HG02973 (cell line): ENCODE data around the gene ZNF367.
A peak's percentile ranks its signal among the peaks of the same experiment; 100 is the strongest.

ENCODE experiments used
- ATAC-seq: cut with Tn5 transposase; IDR thresholded peaks from one replicate; pipeline ENCODE4 v1.9.1; 2021; ENCODE audit warnings: moderate library complexity; ENCODE audit not compliant: unreplicated experiment

Gene ZNF367

DNA sequence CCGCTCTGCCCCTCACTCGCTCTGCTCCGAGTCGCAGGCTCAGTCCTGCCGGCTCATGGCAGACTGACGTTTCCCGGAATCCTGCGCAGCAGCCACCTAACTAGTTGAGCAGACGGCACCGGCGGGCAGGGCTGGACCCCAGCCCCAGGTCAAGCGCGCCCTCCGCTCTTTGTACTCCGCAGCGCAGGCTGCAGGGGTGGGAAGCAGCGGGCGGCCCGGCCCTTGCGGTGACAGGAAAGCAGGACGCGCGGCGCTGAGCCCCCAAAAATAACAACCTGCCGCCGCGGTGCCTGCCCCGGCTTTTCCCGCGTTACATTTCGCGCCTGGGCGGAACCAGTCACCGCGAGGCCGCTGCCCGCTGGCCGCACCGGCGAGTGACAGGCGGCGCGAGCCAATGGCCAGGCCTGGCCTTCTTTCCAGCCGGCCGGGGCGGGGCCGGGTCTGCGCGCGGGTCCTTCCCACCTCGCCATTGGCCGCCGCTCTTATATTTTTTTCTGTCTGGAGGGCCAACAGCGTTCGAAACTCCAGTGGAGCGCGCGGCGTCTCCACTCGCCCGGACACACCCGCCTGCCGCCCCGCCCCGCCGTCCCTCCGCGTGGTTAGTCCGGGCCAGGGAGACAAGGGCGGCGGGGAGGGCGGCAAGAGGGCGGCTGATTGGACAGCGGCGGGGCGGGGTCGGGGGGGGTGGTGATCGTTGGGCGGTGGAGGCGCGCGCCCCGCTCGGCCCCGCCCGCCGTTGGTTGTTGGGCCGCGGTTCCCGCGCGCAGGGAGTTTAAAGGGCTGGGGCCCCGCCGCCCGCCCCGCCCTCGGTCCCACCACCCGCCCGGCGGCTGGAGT lies at the start of gene ZNF367:
Gene ZNF367, minus strand, starts transcription at position 288 of the 837 bp plus-strand sequence. CDS start 338 bp downstream, outside the sequence.
- ATAC-seq = peak; percentile 64

DNA sequence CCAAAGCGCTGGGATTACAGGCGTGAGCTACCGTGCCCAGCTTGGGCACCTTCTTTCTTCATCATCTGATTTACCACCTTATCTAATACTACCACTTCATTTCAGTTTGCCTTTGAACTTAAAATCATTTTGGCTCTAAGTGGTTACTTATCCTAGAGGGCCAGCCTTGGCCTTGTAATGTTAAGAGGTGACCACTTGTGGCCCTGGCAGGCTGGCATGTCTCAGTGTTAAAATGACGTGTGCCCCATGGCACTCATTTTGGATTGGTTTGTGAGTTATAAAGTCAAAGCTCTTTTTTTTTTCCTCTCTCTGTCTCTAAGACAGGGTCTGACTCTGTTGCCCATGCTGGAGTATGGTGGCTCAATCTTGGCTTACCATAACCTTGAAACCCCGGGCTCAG lies 49.6 kb upstream of the ZNF367 start:
- ATAC-seq = no peak

DNA sequence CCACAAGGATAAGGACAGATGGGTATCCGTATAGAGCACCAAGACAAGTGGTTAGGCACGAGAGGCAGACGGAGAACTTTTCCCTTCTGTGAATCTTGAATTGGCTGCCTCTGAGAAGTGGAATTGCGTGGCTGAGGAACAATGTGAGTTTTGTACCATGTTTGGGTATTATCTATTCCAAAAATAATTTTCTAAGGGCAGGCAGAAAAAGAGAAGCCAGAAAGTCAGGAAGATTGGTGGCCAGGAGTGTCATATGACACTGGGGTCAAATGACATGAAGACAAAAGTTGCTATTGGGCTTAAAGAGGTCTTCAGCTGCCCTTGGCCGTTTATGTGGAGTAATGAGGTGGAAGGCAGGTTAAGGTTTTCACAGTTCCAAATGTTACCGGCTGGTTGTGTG lies 46.3 kb upstream of the ZNF367 start:
- no peak for ATAC-seq

DNA sequence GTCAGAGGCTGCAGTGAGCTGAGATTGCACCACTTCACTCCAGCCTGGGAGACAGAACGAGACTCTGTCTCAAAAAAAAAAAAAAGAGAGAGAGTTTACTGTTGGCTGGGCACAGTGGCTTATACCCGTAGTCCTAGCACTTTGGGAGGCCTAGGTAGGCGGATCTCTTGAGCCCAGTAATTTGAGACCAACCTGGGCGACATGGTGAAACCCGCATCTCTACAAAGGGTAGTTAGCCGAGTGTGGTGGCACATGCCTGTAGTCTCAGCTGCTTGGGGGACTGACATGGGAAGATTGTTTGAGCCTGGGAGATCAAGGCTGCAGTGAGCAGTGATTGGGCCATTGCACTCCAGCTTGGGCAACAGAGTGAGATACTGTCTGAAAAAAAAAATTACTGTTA lies 44.4 kb upstream of the ZNF367 start:
- ATAC-seq = no peak

DNA sequence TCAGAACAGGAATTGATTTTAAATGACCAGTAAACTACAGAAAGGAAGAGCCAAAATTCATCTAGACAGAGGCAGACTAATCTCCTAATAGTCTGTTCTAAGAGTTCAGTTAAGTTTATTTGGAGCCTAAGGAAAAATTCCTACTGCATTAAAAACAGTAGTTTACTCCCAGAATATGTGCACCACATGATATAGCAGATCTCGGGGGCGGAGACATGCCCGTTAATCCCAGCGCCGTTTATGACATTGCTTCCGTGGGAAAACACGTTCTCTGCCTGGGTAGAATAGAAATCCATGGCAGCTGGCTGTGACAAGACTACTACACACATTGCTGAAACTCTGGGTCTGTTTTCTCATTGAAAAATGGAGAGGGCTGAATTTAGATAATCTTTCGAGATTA lies 43.2 kb upstream of the ZNF367 start:
- no peak for ATAC-seq

DNA sequence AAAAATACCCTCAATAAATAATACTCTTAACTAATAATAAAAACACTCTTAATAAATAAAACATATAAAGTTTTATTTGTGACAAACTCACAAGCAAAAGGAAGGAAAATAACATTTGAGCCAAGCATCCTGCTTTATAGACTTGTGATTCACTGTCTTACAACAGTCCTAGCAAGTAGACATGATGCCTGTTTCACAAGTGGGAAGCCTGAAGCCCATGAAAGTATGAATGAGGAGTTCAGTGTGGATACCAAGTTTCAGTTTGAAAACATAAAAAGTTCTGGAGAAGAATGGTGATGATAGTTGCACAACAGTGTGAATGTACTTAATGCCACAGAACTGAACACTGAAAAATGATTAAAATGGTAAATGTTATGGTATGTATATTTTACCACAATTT lies 42.7 kb upstream of the ZNF367 start:
- no peak for ATAC-seq

DNA sequence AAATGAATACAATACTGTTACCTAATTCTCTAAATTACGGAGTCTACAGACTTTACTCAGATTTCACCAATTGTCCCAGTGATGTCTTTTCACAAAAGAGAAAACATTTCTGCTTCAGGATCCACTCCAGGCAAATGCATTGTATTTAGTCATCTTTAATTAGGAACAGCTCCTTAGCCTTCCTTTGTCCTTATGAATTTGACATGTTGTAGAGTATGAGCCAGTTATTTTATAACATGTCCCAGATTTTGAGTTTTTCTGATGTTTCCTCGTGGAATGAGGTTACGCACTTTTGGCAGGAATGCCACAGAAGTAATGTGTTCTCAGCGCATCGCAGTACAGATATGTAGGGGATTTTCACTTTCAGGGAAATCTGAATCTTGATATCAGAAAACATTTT lies 42.3 kb upstream of the ZNF367 start:
- ATAC-seq = no peak

DNA sequence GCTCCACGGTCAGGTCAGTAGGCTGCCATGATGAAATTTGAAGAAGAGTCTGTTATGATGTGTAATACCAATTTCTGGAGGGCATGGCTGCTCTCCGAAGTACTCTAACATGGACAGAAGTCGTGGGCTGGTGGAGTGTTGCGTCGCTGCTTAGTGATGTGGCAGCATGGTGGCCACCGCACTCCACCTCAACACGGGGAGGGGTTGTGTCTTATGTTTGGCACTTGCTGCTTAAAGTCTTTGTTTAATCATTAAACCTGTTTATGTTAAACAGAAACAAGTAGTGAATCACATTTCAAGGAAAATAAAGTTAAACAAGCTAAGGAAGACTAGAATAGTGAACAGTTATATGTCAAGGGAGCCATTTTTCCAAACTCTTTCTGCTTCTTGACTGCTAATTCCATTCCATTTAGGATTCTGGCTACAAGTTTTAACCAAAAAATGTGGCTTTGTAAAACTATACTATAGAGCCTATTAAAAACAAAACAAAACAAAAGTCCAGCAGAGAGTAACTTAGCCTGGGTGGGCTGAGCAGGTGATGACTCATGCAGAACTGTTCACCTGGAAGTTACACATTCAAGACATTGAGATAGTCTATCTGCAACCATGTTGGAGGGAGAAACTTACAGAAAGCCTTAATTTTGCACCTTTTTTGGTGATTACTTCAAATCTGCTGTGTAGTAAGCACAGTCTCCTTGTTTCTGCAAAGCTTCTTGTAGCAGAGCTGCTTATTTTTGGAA lies 41.3 kb upstream of the ZNF367 start:
- no peak for ATAC-seq

DNA sequence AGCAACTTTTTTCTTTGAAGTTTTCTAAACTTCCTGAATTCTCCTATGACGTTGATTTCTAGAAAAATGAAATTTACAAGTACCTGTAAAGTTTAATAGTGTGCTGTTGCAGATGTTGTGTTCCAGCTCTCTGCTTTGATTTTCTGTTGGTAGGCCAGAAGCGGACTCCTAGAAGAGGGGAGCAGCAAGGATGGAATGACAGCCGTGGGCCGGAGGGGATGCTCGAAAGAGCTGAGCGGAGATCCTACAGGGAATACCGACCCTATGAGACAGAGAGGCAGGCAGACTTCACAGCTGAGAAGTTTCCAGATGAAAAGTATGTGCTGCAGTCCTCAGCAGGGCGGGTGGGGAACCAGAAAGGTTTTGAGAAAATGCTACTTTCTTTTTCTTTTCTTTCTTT lies 40.1 kb upstream of the ZNF367 start:
- no peak for ATAC-seq

DNA sequence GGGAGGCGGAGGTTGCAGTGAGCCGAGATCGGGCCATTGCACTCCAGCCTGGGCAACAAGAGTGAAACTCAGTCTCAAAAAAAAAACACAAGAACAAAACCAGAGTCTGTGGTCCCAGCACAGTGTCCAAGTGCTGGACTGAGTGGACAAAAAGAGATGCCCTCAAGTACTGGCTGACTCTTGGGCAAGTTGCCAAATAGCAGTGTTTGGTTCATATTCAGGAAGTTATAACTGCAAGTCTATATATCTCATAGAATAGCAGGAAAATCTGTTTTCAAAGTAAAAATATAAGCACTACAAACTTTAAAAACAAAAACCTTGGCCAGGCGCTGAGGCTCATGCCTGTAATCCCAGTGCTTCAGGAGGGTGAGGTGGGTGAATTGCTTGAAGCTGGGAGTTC lies 39.1 kb upstream of the ZNF367 start:
- ATAC-seq = no peak

DNA sequence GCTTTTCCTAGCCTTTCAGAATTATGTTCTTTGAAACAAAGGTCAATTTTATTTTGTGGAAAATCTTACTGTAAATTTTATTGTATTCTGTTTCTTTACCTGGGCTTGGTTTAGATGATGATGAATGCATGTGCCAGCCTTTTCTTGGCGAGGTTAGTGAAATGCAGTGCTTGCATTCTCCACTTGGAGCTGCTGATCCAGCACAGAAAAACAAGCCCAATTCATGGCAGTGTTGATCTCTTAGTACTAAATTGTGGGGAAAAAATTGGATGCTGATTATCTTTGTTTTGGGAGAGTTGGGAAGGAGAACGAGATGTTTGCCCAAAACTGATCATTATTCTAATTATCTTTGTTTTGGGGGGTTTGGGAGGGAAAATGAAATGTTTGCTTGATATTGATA lies 35.5 kb upstream of the ZNF367 start:
- no peak for ATAC-seq

DNA sequence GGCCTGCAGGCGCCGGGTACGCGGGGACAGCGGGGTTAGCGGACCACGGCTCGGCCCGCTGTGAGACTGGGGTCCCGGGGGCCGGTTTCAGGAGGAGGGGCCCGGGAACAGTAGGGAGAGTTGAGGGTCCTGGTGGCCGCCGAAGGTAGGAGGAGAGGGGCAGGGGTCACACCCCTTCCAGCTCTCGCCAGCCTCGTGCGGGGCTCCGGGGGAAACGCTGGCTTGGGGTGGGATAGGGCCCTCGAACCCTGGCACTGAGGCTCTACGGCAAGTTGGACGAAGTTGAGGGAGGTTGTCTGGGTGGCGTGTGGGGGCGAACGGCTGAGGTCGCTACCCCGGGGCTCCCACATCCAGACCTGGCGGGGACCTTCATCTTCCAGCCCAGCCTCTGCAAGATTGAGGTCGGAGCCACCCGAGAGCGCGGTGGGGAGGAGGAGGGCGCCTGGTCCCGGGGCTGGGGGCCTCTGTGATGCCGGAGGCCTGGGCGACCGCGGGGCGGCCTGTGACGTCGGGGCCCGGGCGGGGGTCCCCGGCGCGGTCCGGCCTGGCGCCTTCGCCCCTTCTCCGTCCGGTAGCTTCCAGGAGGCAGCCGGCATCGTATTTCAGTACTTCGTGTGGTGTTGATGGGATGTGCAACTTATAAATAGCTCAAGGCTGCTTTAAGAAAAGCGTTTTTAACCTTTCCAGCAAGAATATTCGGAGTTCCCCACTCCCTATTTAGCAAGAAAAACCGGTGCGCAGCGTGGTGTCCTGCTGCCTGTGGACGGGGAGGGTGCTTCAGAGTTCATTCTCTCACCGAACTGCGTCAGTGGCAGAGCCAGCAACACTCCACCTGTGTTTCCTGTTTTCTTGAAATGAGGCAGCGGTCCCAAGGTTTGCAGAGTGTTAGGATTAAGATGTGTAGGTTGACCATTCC lies 32.7 kb upstream of the ZNF367 start:
- peak; percentile 2 for ATAC-seq

DNA sequence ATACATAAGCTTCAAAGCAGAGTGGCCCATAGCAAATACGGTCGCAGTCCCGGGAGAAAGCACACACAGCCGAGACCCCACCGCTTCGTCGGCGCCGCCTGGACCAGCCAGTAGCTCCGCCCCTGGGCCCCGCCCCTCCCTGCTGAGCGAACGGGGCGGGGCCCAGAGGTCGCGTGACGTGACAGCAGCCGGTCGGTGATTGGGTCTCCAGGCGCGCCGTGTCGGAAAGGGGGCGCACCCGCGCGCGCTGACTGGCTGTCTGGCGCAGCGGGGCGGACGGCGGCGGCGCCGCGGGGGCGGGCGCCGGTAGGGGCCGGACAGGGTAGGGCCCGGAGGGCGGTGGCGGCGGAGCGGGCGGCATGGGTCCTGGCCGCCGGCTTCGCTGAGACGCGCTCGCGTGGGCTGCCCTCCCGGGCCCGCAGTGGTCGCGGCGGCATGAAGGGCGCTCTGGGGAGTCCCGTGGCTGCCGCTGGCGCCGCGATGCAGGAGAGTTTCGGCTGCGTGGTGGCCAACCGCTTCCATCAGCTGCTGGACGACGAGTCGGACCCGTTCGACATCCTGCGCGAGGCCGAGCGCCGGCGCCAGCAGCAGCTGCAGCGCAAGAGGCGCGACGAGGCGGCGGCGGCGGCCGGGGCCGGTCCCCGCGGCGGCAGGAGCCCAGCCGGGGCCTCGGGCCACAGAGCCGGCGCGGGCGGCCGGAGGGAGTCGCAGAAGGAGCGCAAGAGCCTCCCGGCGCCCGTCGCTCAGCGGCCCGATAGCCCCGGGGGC lies 31.9 kb upstream of the ZNF367 start, which contains the start of gene HABP4:
Gene HABP4, plus strand, starts transcription at position 325 of the 768 bp plus-strand sequence. Its CDS starts 111 bp downstream, at position 436.
- peak; percentile 96 for ATAC-seq

DNA sequence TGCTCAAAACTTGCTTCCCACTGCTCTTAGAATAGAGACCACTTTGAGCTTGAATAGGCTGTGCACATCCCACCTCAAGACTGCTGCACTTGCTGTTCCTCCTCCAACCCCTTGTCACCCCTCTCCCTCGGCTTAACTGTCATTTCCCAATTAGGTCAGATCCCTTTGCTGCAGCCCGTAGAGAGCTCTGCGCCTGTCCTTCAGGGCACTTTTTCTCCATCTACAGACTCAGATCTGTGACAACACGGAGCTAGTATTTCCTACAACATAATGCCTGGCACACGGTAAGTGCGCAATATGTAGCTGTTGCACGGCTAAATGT lies 31.3 kb upstream of the ZNF367 start:
- ATAC-seq = peak; percentile 19

DNA sequence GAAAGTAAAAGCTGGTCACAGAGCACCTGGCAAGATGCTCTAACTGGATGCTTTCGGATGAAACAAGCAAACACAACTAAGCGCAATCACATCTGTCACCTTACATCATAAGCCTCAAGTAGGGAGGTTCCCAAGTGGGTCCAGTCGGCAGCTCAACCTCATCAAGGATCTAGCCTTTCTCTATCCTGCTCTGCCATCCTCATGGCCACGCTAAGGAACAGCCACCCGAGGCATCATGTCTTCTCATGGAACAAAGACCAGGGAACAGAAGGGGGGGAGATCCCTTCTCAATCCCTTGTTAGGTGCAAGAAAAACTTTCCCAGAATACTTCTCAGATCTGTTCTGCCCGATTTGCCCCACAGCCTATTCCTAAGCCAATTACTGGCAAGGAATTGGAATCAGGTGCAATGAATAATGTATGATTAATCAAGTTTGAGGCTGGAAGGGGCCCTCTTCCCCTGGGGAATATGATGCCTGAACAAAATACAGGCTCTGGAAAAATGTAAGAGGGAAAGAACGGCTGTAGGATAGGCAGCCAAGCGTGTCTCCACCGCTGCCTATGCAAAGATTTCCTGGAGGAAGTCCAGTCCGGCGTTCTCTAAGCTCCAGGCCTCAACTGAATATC lies 30.5 kb upstream of the ZNF367 start:
- ATAC-seq = no peak

DNA sequence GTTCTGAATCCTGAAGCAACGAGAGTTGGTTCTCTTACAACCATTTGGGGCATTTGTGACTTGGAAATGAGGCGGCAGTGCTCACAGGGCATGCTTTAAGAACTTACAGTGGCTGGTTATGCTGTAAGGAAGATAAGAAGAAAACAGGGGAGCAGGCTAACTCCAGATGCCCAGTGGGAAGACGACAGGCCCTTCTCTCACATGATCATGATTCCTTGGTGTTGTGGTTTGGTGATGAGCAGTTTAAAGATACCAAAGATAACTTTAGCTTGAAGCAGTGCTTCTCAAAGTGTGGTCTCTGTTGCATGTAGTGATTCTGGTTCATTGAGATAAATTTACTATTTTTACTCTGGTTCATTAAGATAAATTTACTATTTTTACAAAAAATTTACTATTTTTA lies 29.2 kb upstream of the ZNF367 start:
- ATAC-seq = no peak

DNA sequence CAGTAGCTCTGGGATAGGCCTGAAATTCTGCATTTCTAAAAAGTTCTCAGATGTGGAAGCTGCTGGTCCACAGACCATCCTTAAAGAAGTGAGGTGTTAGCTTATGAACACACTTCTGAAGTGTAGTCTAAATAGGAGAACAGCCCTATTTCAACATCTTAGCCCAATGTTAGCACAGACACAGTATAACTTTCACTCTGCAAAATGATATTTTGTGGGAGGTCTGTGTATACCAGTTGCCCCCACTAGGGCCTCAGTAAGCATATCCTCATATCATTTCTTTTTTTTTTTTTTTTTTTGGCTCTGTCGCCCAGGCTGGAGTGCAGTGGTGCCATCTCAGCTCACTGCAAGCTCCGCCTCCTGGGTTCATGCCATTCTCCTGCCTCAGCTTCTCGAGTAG lies 24.3 kb upstream of the ZNF367 start:
- no peak for ATAC-seq

DNA sequence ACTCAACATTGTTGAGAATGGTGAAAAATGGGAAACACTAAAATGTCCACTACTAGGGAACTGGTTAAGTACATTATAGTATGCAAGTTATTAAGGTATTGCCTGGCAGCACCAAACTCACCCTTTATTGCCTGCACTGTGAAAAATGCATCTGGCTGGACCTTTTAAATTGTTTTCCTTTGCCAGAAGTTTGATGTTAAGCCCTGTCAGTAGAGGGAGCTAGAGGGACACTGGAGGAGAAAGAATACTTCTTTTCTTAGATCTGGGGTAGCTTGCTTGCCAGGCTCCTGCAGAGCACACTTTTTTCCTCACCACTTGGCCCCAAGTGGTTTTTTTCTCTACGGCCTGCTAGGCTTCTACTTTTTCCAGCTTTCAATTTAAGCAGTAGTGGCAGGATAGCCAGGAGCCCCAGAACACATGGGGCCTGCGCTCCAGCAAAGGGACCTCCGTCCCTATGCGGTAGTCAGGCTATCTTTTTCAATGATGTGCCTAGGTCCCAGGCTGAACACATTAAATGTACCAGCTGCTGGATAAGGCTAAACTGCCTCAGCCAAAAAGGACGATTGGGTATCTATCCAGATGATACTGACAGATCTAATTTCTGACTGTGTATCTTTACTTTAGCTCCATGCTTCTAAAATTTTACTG lies 23.8 kb upstream of the ZNF367 start:
- no peak for ATAC-seq

DNA sequence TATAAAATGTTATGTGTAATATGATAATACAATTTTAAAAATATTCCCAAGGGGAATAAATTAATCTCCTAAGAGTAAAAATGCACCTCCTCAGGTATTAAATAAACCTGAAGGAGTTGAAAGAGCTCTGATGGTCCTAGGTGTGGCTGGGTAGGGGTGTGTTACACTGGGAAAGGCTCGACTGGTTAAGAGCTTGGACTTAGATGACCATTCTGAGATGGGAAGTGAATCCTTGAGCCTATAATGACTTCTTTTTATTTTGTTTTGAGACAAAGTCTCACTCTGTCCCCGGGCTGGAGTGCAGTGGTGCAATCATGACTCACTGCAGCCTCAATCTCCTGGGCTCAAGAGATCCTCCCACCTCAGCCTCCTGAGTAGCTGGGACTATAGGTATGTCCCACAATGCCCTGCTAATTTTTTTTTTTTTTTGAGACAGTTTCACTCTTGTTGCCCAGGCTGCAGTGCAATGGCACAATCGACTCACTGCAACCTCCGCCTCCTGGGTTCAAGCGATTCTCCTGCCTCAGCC lies 22.6 kb upstream of the ZNF367 start:
- no peak for ATAC-seq
